Bronchial epithelial cell (primary cell): ENCODE measurements around the gene ABCC1. TPM values are rescaled to one million over a fixed set of nuclear protein-coding genes. Genes with fewer than 3 reads are reported as not detected.

ENCODE experiments used
- DNase-seq: peaks from one replicate; pipeline ENCODE4 v3.0.0-alpha.2; 2010; ENCODE audit warnings: low read depth
- FAIRE-seq: peaks from 2 replicates; lab custom pipeline; 2011; peaks lifted over from hg19 to GRCh38; lab: Jason Lieb, UNC
- H3K27me3 ChIP-seq: 2 replicates; pipeline ENCODE4 v1.5.1; 2011; ENCODE audit warnings: low read length; ENCODE audit not compliant: control insufficient read depth, insufficient read depth
- H3K36me3 ChIP-seq: 2 replicates; pipeline ENCODE4 v1.5.1; 2011; ENCODE audit warnings: low read length; ENCODE audit not compliant: control insufficient read depth, insufficient read depth
- H3K4me3 ChIP-seq: 2 replicates; pipeline ENCODE4 v1.5.1; 2011; ENCODE audit warnings: mild to moderate bottlenecking, low read depth, low read length, control low read depth
- CTCF ChIP-seq: IDR thresholded peaks from 2 replicates; pipeline ENCODE4 v1.5.1; 2011; ENCODE audit warnings: mild to moderate bottlenecking, moderate library complexity, low read length, control low read depth, inconsistent platforms; ENCODE audit not compliant: insufficient read depth, severe bottlenecking
- total RNA-seq: library from RNA; depleted of rRNA; stranded (reverse); fragments of >200 nt; gene quantifications from 2 replicates; pipeline ENCODE4 v1.2.1, GENCODE V29; 2014

The ABCC1 gene
- total RNA-seq, 1 donor from 2014 or later = 31.3 TPM

GRCh38 chr16:16012144-16012543, 62.7 kb downstream of the ABCC1 start:
- Histone ChIP-seq H3K27me3 (no peaks in the 10 kb centered on the region), H3K36me3 (peaks cover 22% of the 10 kb centered on the region), H3K4me3 (no peak overlapping the region)
- FAIRE-seq (no peak), DNase-seq (no peak)
- no peak for TF ChIP-seq CTCF

- H3K27me3 ChIP-seq = no peaks in the 10 kb centered on the region
- H3K36me3 ChIP-seq = peaks cover 20% of the 10 kb centered on the region
- no peak overlapping the region for H3K4me3 ChIP-seq
- no peak for TF ChIP-seq CTCF
- FAIRE-seq (no peak), DNase-seq (no peak)
Measured at GRCh38 chr16:16013812-16014211, 64.4 kb downstream of the ABCC1 start.

GRCh38 chr16:16014329-16015224, 65.2 kb downstream of the ABCC1 start:
- H3K4me3 ChIP-seq = no peak overlapping the region
- FAIRE-seq (no peak), DNase-seq (no peak)
- no peak for TF ChIP-seq CTCF
- H3K36me3 ChIP-seq = peaks cover 16% of the 10 kb centered on the region
- H3K27me3 ChIP-seq = no peaks in the 10 kb centered on the region

GRCh38 chr16:16015849-16016248, 66.4 kb downstream of the ABCC1 start:
- TF ChIP-seq CTCF = no peak
- Histone ChIP-seq H3K27me3 (no peaks in the 10 kb centered on the region), H3K36me3 (peaks cover 12% of the 10 kb centered on the region), H3K4me3 (no peak overlapping the region)
- no peak for DNase-seq
- FAIRE-seq = no peak

- H3K36me3 ChIP-seq = peaks cover 12% of the 10 kb centered on the region
- FAIRE-seq (no peak), DNase-seq (no peak)
- TF ChIP-seq CTCF = no peak
- H3K27me3 ChIP-seq = no peaks in the 10 kb centered on the region
- H3K4me3 ChIP-seq = no peak overlapping the region
Measured at GRCh38 chr16:16016388-16016964, 67.1 kb downstream of the ABCC1 start.
